Gastroesophageal sphincter (tissue), 3 donors: ENCODE results near the gene ELAVL1.

Source experiments
- CTCF ChIP-seq, 4 experiments: fragments of 200-600 bp in 2 of 4; fragments of 450-650 bp in 2 of 4; sonication (generic) in 1 of 4; IDR thresholded peaks; one replicate each; pipeline ENCODE4 v1.5.1; 2017 to 2019; ENCODE audit warnings: antibody characterized with exemption in 4 of 4, mild to moderate bottlenecking in 2 of 4, moderate library complexity in 2 of 4
- EP300 ChIP-seq: sonication (generic); formaldehyde crosslinking; IDR thresholded peaks from one replicate; pipeline ENCODE4 v1.6.1; 2017; ENCODE audit warnings: antibody characterized with exemption, mild to moderate bottlenecking
- POLR2A ChIP-seq, 2 donors: fragments of 450-650 bp; IDR thresholded peaks; one replicate each; pipeline ENCODE4 v1.6.1; 2017; ENCODE audit warnings: antibody characterized with exemption in 2 of 2, mild to moderate bottlenecking in 2 of 2, moderate library complexity in 1 of 2

GRCh38 chr19:7980168-7980567, 25.3 kb downstream of the ELAVL1 start:
- TF ChIP-seq CTCF (IDR thresholded peaks at IDR 0.05) (no peak), EP300 (no peak), POLR2A (IDR thresholded peaks at IDR 0.05) (no peak)
